PC-9 (cell line): ENCODE measurements around the gene LIME1. TPM values are rescaled to one million over a fixed set of nuclear protein-coding genes. Genes with fewer than 3 reads are reported as not detected.

Experiments
- BruUV-seq: library from RNA; stranded (reverse); fragments of 400-500 nt; replicated peaks from 2 replicates; lab custom pipeline; 2021; lab: Mats Ljungman, UMichigan
- CTCF ChIA-PET: fragments of 300-600 bp; sonication (Branson Sonifier 250); formaldehyde crosslinking; loops from one replicate; lab custom pipeline; 2022; ENCODE audit warnings: antibody characterized with exemption; lab: Charles Lee
- POLR2A ChIA-PET: fragments of 300-600 bp; sonication (Branson Sonifier 250); formaldehyde crosslinking; loops from one replicate; lab custom pipeline; 2022; ENCODE audit warnings: antibody characterized with exemption; ENCODE audit not compliant: unreplicated experiment; lab: Charles Lee
- DNase-seq, 2 experiments: peaks; one replicate each; pipeline versions ENCODE4 v3.0.0 to v3.0.0-alpha.2; 2015 to 2022; ENCODE audit warnings: mixed read lengths in 1 of 2
- H2AFZ ChIP-seq: fragments of 200-600 bp; sonication (generic); 2 replicates; pipeline ENCODE4 v1.8.1; 2017; ENCODE audit warnings: antibody characterized with exemption
- H3F3A ChIP-seq: fragments of 200-600 bp; sonication (generic); 2 replicates; pipeline ENCODE4 v1.8.1; 2017; ENCODE audit warnings: antibody characterized with exemption, mild to moderate bottlenecking, low read depth; ENCODE audit not compliant: insufficient read depth
- H3K27ac ChIP-seq: fragments of 200-600 bp; sonication (generic); 2 replicates; pipeline ENCODE4 v1.6.1; 2016; ENCODE audit warnings: mixed run types
- H3K27me3 ChIP-seq: fragments of 200-600 bp; sonication (generic); 2 replicates; pipeline ENCODE4 v1.6.1; 2016; ENCODE audit warnings: low read depth, mixed run types; ENCODE audit not compliant: insufficient read depth
- H3K36me3 ChIP-seq: fragments of 200-600 bp; sonication (generic); 2 replicates; pipeline ENCODE4 v1.6.1; 2016; ENCODE audit warnings: low read depth, mixed run types
- H3K4me1 ChIP-seq: fragments of 200-600 bp; sonication (generic); replicated peaks from 2 replicates; pipeline ENCODE4 v1.6.1; 2016; ENCODE audit warnings: mixed run types; ENCODE audit not compliant: insufficient read depth
- H3K4me2 ChIP-seq: fragments of 200-600 bp; sonication (generic); 2 replicates; pipeline ENCODE4 v1.6.1; 2017; ENCODE audit warnings: mixed run types
- H3K4me3 ChIP-seq: fragments of 200-600 bp; sonication (generic); 2 replicates; pipeline ENCODE4 v1.6.1; 2016; ENCODE audit warnings: mixed run types
- H3K79me2 ChIP-seq: fragments of 200-600 bp; sonication (generic); 2 replicates; pipeline ENCODE4 v1.6.1; 2017; ENCODE audit warnings: low read depth, mixed run types
- H3K9me2 ChIP-seq: fragments of 200-600 bp; sonication (generic); 2 replicates; pipeline ENCODE4 v1.8.1; 2017; ENCODE audit warnings: mild to moderate bottlenecking; ENCODE audit not compliant: insufficient read depth
- H3K9me3 ChIP-seq: fragments of 200-600 bp; sonication (generic); 2 replicates; pipeline ENCODE4 v1.8.1; 2016; ENCODE audit warnings: low read depth; ENCODE audit not compliant: insufficient read depth
- H4K20me1 ChIP-seq: fragments of 200-600 bp; sonication (generic); 2 replicates; pipeline ENCODE4 v1.8.1; 2017; ENCODE audit not compliant: insufficient read depth
- EZH2 ChIP-seq: fragments of 200-600 bp; sonication (generic); IDR thresholded peaks from 2 replicates; pipeline ENCODE4 v1.8.0; 2017; ENCODE audit warnings: antibody characterized with exemption, low read depth
- intact Hi-C: fragments of 100-400 bp; cut with micrococcal nuclease; formaldehyde crosslinking; loops from one replicate; pipeline ENCODE4 v1.10.0; 2022; ENCODE audit not compliant: unreplicated experiment
- total RNA-seq: library from RNA; stranded (reverse); gene quantifications from 2 replicates; pipeline ENCODE4 v1.2.3, GENCODE V29; 2021
- TF ChIP-seq, protein P1 (sequence below): fragments of 200-600 bp; sonication (generic); conservative IDR thresholded peaks from 2 replicates; pipeline ENCODE4 v1.6.1; 2017; ENCODE audit warnings: mixed run types, antibody characterized with exemption, mild to moderate bottlenecking, moderate library complexity

Gene LIME1
- total RNA-seq, 1 experiment from 2014 or later = 18.7 TPM

DNA sequence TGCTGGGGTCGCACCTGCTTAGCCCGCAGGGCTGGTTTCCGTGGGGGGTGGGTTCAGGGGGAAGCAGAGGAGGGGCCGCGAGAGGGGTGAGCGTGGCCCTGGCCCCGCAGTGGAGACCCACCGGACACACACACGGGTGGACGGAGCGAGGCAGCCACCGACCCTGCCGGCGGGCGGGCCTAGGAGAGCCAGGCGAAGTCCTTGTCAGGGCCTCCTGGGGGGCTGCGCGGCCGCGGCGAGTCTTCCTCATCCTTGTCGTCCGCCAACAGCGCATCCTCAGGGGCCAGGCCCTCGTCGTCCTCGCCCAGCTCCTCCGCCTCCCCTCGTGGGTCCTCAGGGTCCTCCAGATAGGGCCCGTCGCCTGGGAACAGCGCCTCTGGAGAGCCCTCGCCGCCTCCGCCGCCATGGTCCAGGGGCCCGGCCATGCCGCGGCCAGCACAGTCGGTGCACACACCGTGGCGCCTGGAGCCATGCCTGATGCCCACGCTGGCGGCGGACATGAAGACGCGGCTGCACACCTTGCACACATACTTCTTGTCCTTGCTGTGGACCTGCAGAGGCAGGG lies 10.4 kb downstream of the LIME1 start:
- H3K4me1 ChIP-seq = peaks cover 1% of the 10 kb centered on the region; the same call in 1 of the 2 replicates
- H2AFZ ChIP-seq = no peak overlapping the region
- H3K79me2 ChIP-seq = peaks cover 2% of the 10 kb centered on the region; the same call in 1 of the 2 replicates
- no peak for DNase-seq
- no peak overlapping the region for H3K4me2 ChIP-seq
- H4K20me1 ChIP-seq = 0 out of 2 replicates have a peak, but pooled peaks cover 5% of the 10 kb centered on the region
- H3F3A ChIP-seq = peaks cover 40% of the 10 kb centered on the region; the same call in 1 of the 2 replicates
- no peaks in the 10 kb centered on the region for H3K9me3 ChIP-seq
- no peak overlapping the region for H3K27ac ChIP-seq
- H3K36me3 ChIP-seq = no peaks in the 10 kb centered on the region
- no TSS peak for BruUV-seq
- H3K27me3 ChIP-seq = no peaks in the 10 kb centered on the region
- intact Hi-C loops = no loop called here
- CTCF ChIA-PET = no interaction called here
- no peak overlapping the region for H3K4me3 ChIP-seq
- TF ChIP-seq, protein P1, sequence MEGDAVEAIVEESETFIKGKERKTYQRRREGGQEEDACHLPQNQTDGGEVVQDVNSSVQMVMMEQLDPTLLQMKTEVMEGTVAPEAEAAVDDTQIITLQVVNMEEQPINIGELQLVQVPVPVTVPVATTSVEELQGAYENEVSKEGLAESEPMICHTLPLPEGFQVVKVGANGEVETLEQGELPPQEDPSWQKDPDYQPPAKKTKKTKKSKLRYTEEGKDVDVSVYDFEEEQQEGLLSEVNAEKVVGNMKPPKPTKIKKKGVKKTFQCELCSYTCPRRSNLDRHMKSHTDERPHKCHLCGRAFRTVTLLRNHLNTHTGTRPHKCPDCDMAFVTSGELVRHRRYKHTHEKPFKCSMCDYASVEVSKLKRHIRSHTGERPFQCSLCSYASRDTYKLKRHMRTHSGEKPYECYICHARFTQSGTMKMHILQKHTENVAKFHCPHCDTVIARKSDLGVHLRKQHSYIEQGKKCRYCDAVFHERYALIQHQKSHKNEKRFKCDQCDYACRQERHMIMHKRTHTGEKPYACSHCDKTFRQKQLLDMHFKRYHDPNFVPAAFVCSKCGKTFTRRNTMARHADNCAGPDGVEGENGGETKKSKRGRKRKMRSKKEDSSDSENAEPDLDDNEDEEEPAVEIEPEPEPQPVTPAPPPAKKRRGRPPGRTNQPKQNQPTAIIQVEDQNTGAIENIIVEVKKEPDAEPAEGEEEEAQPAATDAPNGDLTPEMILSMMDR = no peak
- TF ChIP-seq EZH2 = no peak
- H3K9me2 ChIP-seq = no peaks in the 10 kb centered on the region
- POLR2A ChIA-PET = no interaction called here

DNA sequence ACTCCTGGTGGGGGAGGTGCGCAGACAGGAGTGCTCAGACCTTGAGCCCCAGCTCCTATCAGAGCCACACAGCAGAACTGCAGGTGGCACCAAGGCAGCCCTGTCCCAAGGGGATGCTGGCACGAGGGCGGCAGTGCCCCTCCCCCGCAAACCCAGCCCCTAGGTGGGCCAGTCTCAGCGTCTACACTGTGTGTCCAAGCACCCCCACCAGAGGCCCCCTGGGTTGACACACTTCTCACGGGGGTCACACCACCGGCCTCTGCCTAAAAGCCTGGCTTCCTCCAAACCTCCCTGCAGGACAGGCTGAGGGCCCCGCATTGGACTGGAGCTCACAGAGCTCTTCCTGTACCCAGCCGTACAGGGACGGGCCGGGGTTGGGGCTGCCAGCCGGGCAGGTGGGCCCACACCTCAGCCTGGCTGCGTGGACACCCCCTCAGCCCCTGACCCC lies 11.2 kb downstream of the LIME1 start:
- H3K4me3 ChIP-seq = no peak overlapping the region
- CTCF ChIA-PET = no interaction called here
- no peaks in the 10 kb centered on the region for H3K79me2 ChIP-seq
- no peak overlapping the region for H2AFZ ChIP-seq
- H3K27ac ChIP-seq = no peak overlapping the region
- no peaks in the 10 kb centered on the region for H3K9me2 ChIP-seq
- no TSS peak for BruUV-seq
- TF ChIP-seq EZH2 = no peak
- TF ChIP-seq, protein P1 = no peak
- H3K4me2 ChIP-seq = no peak overlapping the region
- no peak for DNase-seq
- H3K27me3 ChIP-seq = no peaks in the 10 kb centered on the region
- no peaks in the 10 kb centered on the region for H3K36me3 ChIP-seq
- peaks cover 40% of the 10 kb centered on the region; the same call in 1 of the 2 replicates for H3F3A ChIP-seq
- 0 out of 2 replicates have a peak, but pooled peaks cover 5% of the 10 kb centered on the region for H4K20me1 ChIP-seq
- intact Hi-C loops = no loop called here
- H3K4me1 ChIP-seq = no peaks in the 10 kb centered on the region
- no peaks in the 10 kb centered on the region for H3K9me3 ChIP-seq
- POLR2A ChIA-PET = interaction anchor here (0.5 kb wide), 1 partner anchor 1048 kb away, joined by 4 read pairs; no protein-coding TSS in a partner anchor

DNA sequence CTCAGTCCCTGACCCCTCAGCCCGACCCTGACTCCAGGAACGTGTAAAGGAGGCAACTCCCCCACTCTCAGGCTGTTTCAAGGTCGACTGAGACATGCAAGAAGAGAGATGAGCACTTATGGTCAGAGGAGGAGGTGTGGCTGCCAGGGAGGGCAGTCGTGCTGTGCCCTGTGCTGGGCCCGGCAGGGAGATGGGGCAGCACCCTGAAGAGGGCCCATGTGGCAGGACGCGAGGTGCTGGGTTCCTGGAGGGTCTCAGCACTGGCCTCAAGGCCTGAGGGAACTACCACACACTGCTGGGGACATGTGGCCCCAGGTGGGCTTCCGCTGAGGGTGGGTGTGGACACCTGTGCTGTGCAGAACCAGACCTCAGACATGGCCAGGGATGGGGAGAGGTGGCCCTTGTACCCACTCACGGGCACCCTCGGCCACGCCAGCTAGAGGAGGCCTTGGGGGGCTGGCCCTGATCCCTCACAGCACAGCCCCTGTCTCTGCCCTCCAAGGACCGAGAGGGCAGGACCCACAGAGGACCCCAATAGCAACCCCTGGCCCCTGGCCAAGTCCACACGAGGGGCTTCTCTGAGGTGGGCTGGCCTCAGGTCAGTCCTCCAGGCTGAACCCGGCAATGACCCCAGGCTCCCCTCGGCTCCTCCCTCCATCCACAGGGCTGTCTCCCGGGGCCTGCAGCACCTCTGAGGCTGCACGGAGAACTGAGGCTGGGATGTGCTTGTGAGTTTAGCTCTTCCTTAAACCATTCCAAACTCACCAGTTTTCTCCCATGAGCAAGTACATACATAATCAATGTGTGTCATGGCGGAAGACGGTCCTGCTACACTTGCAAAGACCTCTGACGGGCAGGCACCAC lies 11.8 kb downstream of the LIME1 start:
- Histone ChIP-seq H3K9me3 (no peaks in the 10 kb centered on the region), H3K4me3 (no peak overlapping the region), H3K79me2 (no peaks in the 10 kb centered on the region), H2AFZ (no peak overlapping the region), H3K27me3 (no peaks in the 10 kb centered on the region), H3K4me2 (no peak overlapping the region), H3K4me1 (no peaks in the 10 kb centered on the region), H3K9me2 (no peaks in the 10 kb centered on the region), H3K27ac (no peak overlapping the region), H3F3A (peaks cover 37% of the 10 kb centered on the region; the same call in 1 of the 2 replicates), H4K20me1 (0 out of 2 replicates have a peak, but pooled peaks cover 5% of the 10 kb centered on the region), H3K36me3 (no peaks in the 10 kb centered on the region)
- ChIA-PET CTCF (no interaction called here), POLR2A (interaction anchor here (0.5 kb wide), 1 partner anchor 1049 kb away, joined by 4 read pairs; no protein-coding TSS in a partner anchor)
- no peak for DNase-seq
- BruUV-seq = no TSS peak
- TF ChIP-seq, protein P1 = no peak
- intact Hi-C loops = no loop called here
